Kidney tubule cell (primary cell): ENCODE measurements around the gene MTHFD2L.
A peak's percentile ranks its signal among the peaks of the same experiment; 100 is the strongest.
"Not testable (repeated sequence)": the region's sequence is repeated elsewhere in the genome, so short reads cannot be mapped to it uniquely, and the experiment has no call there.

Source experiments
- DNase-seq: peaks from one replicate; pipeline ENCODE4 v3.0.0-alpha.2; 2018; ENCODE audit warnings: low spot score

MTHFD2L gene

GRCh38 chr4:74157561-74158465 lies at the start of gene MTHFD2L:
MTHFD2L (plus strand) TSS chr4:74158118; CDS start chr4:74158139, 21 bp downstream.
- peak; percentile 98 for DNase-seq

- DNase-seq: no peak
Observed at GRCh38 chr4:74108457-74109115, 49.3 kb upstream of the MTHFD2L start.

GRCh38 chr4:74109116-74109869 lies 48.6 kb upstream of the MTHFD2L start:
- DNase-seq: peak; percentile 97

- DNase-seq: peak; percentile 98
Observed at GRCh38 chr4:74109870-74110605, 47.9 kb upstream of the MTHFD2L start.

- peak; percentile 29 for DNase-seq
Observed at GRCh38 chr4:74110670-74111069, 47.2 kb upstream of the MTHFD2L start.

GRCh38 chr4:74111306-74111975 lies 46.5 kb upstream of the MTHFD2L start:
- no peak for DNase-seq

GRCh38 chr4:74111990-74112389 lies 45.9 kb upstream of the MTHFD2L start:
- peak; percentile 97 for DNase-seq

GRCh38 chr4:74112399-74113105 lies 45.4 kb upstream of the MTHFD2L start:
- peak; percentile 75 for DNase-seq

- DNase-seq: peak; percentile 75
Observed at GRCh38 chr4:74114234-74114633, 43.7 kb upstream of the MTHFD2L start.

GRCh38 chr4:74117024-74117534 lies 40.8 kb upstream of the MTHFD2L start:
- peak; percentile 97 for DNase-seq

- no peak for DNase-seq
Observed at GRCh38 chr4:74118600-74119338, 39.1 kb upstream of the MTHFD2L start.

GRCh38 chr4:74120086-74120485 lies 37.8 kb upstream of the MTHFD2L start:
- DNase-seq: peak; percentile 27

GRCh38 chr4:74121643-74122579 lies 36.0 kb upstream of the MTHFD2L start:
- no peak for DNase-seq

- DNase-seq: no peak
Observed at GRCh38 chr4:74123065-74123728, 34.7 kb upstream of the MTHFD2L start.

GRCh38 chr4:74125029-74125428 lies 32.9 kb upstream of the MTHFD2L start:
- DNase-seq: no peak

- DNase-seq: no peak
Observed at GRCh38 chr4:74127745-74128144, 30.2 kb upstream of the MTHFD2L start.

- DNase-seq: not testable (repeated sequence)
Observed at GRCh38 chr4:74130843-74131242, 27.1 kb upstream of the MTHFD2L start.

- DNase-seq: not testable (repeated sequence)
Observed at GRCh38 chr4:74132188-74132587, 25.7 kb upstream of the MTHFD2L start.
